ENCODE data around the gene ITGA7.

ITGA7 gene

GRCh38 chr12:55707841-55708694 is at the start of gene ITGA7:
Gene ITGA7, minus strand, starts transcription at chr12:55707904. Its CDS starts 222 bp downstream, at chr12:55707682.
- H3K4me3 ChIP-seq (ENCODE audit: low read depth, low read length): peak within 1 kb of the TSS; percentile 90

GRCh38 chr12:55755246-55755645 is 47.5 kb upstream of the ITGA7 start:
- H3K4me3 ChIP-seq (ENCODE audit: low read depth, low read length): no peak overlapping the region

- H3K4me3 ChIP-seq (ENCODE audit: low read depth, low read length): no peak overlapping the region
Observed at GRCh38 chr12:55748230-55748993, 40.7 kb upstream of the ITGA7 start.

GRCh38 chr12:55746913-55747231 is 39.2 kb upstream of the ITGA7 start:
- H3K4me3 ChIP-seq (ENCODE audit: low read depth, low read length): no peak overlapping the region

- H3K4me3 ChIP-seq (ENCODE audit: low read depth, low read length): peak overlapping the region; percentile 1
Observed at GRCh38 chr12:55746174-55746912, 38.6 kb upstream of the ITGA7 start.

- peak overlapping the region; percentile 64 for H3K4me3 ChIP-seq (ENCODE audit: low read depth, low read length)
Observed at GRCh38 chr12:55745361-55746173, 37.9 kb upstream of the ITGA7 start.

- peak overlapping the region; percentile 94 for H3K4me3 ChIP-seq (ENCODE audit: low read depth, low read length)
Observed at GRCh38 chr12:55744340-55745030, 36.8 kb upstream of the ITGA7 start.

GRCh38 chr12:55743406-55744339 is 36.0 kb upstream of the ITGA7 start:
- peak overlapping the region; percentile 94 for H3K4me3 ChIP-seq (ENCODE audit: low read depth, low read length)

GRCh38 chr12:55742719-55743405 is 35.2 kb upstream of the ITGA7 start, which contains the start of gene GDF11:
Gene GDF11, plus strand, starts transcription at chr12:55743122. Its CDS starts 195 bp downstream, at chr12:55743317.
- H3K4me3 ChIP-seq (ENCODE audit: low read depth, low read length): peak within 1 kb of the TSS; percentile 94

GRCh38 chr12:55741931-55742680 is 34.4 kb upstream of the ITGA7 start:
- H3K4me3 ChIP-seq (ENCODE audit: low read depth, low read length): peak overlapping the region; percentile 18

- no peak overlapping the region for H3K4me3 ChIP-seq (ENCODE audit: low read depth, low read length)
Observed at GRCh38 chr12:55739025-55739378, 31.3 kb upstream of the ITGA7 start.

GRCh38 chr12:55738123-55739024 is 30.7 kb upstream of the ITGA7 start:
- peak overlapping the region; percentile 49 for H3K4me3 ChIP-seq (ENCODE audit: low read depth, low read length)

GRCh38 chr12:55737581-55738122 is 29.9 kb upstream of the ITGA7 start:
- H3K4me3 ChIP-seq (ENCODE audit: low read depth, low read length): peak overlapping the region; percentile 49

- H3K4me3 ChIP-seq (ENCODE audit: low read depth, low read length): no peak overlapping the region
Observed at GRCh38 chr12:55736780-55737580, 29.3 kb upstream of the ITGA7 start.

- no peak overlapping the region for H3K4me3 ChIP-seq (ENCODE audit: low read depth, low read length)
Observed at GRCh38 chr12:55736076-55736475, 28.4 kb upstream of the ITGA7 start.
